ENCODE results near the gene PLEKHG5.

PLEKHG5 gene, protein sequence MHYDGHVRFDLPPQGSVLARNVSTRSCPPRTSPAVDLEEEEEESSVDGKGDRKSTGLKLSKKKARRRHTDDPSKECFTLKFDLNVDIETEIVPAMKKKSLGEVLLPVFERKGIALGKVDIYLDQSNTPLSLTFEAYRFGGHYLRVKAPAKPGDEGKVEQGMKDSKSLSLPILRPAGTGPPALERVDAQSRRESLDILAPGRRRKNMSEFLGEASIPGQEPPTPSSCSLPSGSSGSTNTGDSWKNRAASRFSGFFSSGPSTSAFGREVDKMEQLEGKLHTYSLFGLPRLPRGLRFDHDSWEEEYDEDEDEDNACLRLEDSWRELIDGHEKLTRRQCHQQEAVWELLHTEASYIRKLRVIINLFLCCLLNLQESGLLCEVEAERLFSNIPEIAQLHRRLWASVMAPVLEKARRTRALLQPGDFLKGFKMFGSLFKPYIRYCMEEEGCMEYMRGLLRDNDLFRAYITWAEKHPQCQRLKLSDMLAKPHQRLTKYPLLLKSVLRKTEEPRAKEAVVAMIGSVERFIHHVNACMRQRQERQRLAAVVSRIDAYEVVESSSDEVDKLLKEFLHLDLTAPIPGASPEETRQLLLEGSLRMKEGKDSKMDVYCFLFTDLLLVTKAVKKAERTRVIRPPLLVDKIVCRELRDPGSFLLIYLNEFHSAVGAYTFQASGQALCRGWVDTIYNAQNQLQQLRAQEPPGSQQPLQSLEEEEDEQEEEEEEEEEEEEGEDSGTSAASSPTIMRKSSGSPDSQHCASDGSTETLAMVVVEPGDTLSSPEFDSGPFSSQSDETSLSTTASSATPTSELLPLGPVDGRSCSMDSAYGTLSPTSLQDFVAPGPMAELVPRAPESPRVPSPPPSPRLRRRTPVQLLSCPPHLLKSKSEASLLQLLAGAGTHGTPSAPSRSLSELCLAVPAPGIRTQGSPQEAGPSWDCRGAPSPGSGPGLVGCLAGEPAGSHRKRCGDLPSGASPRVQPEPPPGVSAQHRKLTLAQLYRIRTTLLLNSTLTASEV

DNA sequence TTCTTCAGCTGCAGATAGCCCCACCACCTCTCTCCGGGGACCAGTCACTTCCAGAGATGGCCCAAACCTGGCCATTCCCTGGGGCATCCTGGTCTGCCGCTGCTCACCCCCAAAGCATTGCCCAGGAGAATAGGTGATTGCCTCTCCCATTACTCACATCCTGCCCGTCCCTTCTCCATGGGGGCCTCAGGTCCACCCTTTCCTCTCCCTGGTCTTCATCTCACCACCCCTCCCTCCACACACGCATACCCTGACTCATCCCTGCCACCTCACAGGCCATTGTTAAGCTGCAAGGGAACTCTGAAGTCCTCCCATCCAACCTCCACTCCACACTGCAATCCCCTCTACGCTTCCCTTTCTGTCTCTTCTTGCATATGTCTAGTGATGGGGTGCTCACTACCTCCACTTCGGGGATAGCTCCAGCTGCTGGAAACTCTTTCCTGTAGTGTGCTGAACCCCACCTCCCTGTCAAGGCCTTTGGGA lies at the start of gene PLEKHG5:
Gene PLEKHG5 (minus strand): TSS at position 188 of the 483 bp plus-strand sequence. CDS start 14,096 bp downstream, outside the sequence.
- TF ChIP-seq, protein P1, sequence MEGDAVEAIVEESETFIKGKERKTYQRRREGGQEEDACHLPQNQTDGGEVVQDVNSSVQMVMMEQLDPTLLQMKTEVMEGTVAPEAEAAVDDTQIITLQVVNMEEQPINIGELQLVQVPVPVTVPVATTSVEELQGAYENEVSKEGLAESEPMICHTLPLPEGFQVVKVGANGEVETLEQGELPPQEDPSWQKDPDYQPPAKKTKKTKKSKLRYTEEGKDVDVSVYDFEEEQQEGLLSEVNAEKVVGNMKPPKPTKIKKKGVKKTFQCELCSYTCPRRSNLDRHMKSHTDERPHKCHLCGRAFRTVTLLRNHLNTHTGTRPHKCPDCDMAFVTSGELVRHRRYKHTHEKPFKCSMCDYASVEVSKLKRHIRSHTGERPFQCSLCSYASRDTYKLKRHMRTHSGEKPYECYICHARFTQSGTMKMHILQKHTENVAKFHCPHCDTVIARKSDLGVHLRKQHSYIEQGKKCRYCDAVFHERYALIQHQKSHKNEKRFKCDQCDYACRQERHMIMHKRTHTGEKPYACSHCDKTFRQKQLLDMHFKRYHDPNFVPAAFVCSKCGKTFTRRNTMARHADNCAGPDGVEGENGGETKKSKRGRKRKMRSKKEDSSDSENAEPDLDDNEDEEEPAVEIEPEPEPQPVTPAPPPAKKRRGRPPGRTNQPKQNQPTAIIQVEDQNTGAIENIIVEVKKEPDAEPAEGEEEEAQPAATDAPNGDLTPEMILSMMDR (conservative IDR thresholded peaks at IDR 0.05) = no peak
- no peak for TF ChIP-seq ZFX (IDR thresholded peaks at IDR 0.05)
- H3K27ac ChIP-seq = peak within 1 kb of the TSS; percentile 88

DNA sequence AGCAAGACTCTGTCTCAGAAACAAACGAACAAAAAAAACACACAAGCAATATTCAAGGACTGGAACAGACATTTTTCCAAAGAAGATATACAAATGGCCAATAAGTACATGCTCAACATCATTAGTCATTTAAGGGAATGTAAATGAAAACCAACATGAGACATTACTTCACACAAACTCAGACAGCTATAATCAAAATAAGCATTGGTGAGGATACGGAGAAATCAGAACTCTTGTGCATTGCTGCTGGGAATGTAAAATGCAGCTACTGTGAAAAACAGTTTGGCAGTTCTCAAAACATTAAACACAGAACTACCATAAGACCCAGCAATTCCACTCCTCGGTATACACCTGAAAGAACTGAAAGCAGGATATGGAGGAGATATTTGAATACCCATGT lies 47.5 kb upstream of the PLEKHG5 start:
- no peak for TF ChIP-seq ZFX (IDR thresholded peaks at IDR 0.05)
- TF ChIP-seq, protein P1 (conservative IDR thresholded peaks at IDR 0.05) = no peak
- H3K27ac ChIP-seq = no peak overlapping the region

DNA sequence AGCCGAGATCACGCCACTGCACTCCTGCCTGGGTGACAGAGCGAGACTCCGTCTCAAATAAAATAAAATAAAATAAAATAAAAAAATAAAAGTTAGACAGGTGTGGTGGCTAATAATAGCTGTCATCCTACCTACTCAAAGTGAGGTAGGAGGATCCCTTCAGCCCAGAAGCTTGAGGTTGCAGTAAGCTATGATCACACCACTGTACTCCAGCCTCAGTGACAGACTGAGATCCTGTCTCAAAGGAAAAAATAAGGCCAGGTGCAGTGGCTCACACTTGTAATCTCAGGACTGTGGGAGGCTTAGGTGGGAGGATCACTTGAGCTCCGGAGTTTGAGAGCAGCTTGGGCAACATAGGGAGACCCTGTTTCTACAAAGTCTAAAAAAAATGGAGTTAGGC lies 44.8 kb upstream of the PLEKHG5 start:
- TF ChIP-seq, protein P1 (conservative IDR thresholded peaks at IDR 0.05) = no peak
- TF ChIP-seq ZFX (IDR thresholded peaks at IDR 0.05) = no peak
- H3K27ac ChIP-seq = no peak overlapping the region

DNA sequence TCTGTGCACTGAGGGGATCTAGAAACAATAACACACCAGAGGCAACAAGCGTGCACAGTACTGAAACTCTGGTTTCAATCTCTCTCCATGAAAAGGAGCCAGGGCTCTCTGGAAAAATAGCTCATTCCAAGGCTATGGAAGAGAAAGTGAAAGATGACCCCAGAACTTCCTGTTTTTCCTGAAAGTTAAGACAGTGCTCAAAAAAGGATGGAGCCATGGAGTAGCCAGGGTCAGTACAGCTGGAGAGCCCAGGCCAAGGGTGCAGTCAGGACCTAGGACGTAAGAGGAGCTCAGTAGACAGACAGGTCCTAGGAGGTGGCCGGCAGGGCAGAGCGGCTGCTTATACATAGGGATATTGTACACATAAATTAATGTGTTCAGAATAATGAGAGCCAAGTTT lies 43.7 kb upstream of the PLEKHG5 start:
- no peak for TF ChIP-seq ZFX (IDR thresholded peaks at IDR 0.05)
- TF ChIP-seq, protein P1 (conservative IDR thresholded peaks at IDR 0.05) = no peak
- H3K27ac ChIP-seq = no peak overlapping the region

DNA sequence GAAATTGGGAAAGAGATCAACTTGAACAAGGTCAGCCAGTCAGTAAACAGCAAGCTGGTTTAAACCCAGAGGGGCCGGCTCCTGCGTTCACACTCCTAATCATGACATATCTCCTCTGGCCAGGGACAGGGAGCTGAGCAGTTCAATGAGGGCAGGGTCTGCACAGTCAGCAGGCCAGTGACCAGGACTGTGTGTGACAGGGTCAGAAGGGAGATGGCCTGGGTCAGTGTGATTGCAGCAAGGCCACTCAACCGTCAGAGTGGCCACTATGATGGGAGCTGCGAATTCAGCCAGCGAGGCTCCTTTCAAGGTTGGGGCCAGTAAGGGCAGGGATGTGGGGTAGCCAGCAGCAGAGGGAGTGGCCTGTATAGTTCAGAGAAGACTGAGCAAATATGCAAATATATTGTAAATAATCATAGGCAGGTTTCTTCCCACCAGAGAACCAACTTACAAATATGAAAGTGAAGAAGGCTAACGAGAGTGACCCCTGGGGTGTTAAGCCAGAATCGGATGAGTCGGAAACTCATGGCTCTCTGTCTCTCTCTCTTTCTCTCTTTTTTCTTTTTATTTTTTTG lies 42.9 kb upstream of the PLEKHG5 start:
- no peak overlapping the region for H3K27ac ChIP-seq
- TF ChIP-seq, protein P1 (conservative IDR thresholded peaks at IDR 0.05) = no peak
- TF ChIP-seq ZFX (IDR thresholded peaks at IDR 0.05) = no peak

DNA sequence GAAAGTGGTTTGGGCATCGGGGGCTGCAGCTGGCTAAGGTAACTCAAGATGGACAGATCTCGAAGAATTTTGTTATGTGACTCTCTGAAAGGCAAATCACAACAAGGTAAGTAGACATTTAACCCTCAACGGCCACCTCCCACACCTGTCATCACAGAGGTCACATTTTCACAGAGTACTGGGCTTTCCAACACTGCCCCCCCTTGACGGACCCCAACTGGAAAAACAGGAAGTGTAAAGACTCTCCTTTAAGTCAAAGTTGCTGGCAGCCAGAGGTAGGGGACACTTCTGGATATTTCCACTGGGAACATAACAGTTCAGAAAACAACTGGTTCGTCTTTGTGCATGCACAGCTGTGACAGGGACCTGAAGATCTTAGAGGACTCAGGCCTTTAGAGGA lies 40.5 kb upstream of the PLEKHG5 start:
- H3K27ac ChIP-seq = no peak overlapping the region
- TF ChIP-seq ZFX (IDR thresholded peaks at IDR 0.05) = no peak
- TF ChIP-seq, protein P1 (conservative IDR thresholded peaks at IDR 0.05) = no peak
